ENCODE results near the gene CTIF. TPM values are rescaled to one million over a fixed set of nuclear protein-coding genes. Genes with fewer than 3 reads are reported as not detected.

CTIF gene
- polyA plus RNA-seq, 1 of the 3 experiments (the other 2 are of a cell fraction): 47.2 TPM

- Histone ChIP-seq H3K4me2 (no peak overlapping the region), H3K4me1 (ENCODE audit: control insufficient read depth in 1 of 2, insufficient read depth in 2 of 2, low read depth in 1 of 2, low read length in 1 of 2) (peaks cover 0 to under 1% of the 10 kb centered on the region in 2 experiments; a peak in 3 of 4 replicates), H3K4me3 (ENCODE audit: low read depth in 2 of 2, low read length in 1 of 2) (no peak overlapping the region), H3K9ac (no peak overlapping the region), H3K27me3 (ENCODE audit: insufficient read depth) (no peaks in the 10 kb centered on the region), H4K20me1 (ENCODE audit: insufficient read depth) (no peaks in the 10 kb centered on the region), H3F3A (replicated peaks; ENCODE audit: insufficient read depth) (peaks cover 12% of the 10 kb centered on the region), H3K27ac (ENCODE audit: low read depth in 2 of 2, low read length in 1 of 2) (no peak overlapping the region), H3K9me2 (no peaks in the 10 kb centered on the region), H3K9me3 (no peaks in the 10 kb centered on the region), H3K36me3 (replicated peaks in 1 of 2; ENCODE audit: control insufficient read depth in 1 of 2, insufficient read depth in 2 of 2, low read length in 1 of 2) (no peaks in the 10 kb centered on the region), H2AFZ (ENCODE audit: low read depth) (no peak overlapping the region), H3K79me2 (ENCODE audit: insufficient read depth) (peaks cover 8% of the 10 kb centered on the region; the same call in 1 of the 2 replicates)
- whole genome bisulfite sequencing (ENCODE audit: low lambda C conversion rate): 93% methylated on average over 6 of the region's 8 CpGs
- POLR2A ChIA-PET: no interaction called here
- CTCF ChIA-PET: no interaction called here
- no peak for DNase-seq
- TF ChIP-seq GABPA (IDR thresholded peaks at IDR 0.05; ENCODE audit: low read depth): no peak
- TF ChIP-seq EZH2phosphoT487 (IDR thresholded peaks at IDR 0.05; ENCODE audit: borderline replicate concordance, low read depth): no peak
- no peak for TF ChIP-seq MXI1 (IDR thresholded peaks at IDR 0.05; ENCODE audit: low read depth, low read length)
- TF ChIP-seq JUND (IDR thresholded peaks at IDR 0.05): no peak
- no peak for TF ChIP-seq SMC3 (IDR thresholded peaks at IDR 0.05; ENCODE audit: low read depth, low read length)
- TF ChIP-seq RXRA (IDR thresholded peaks at IDR 0.05; ENCODE audit: borderline replicate concordance, low read depth): no peak
- TF ChIP-seq IRF3 (IDR thresholded peaks at IDR 0.05; ENCODE audit: low read depth, low read length): no peak
- no peak for TF ChIP-seq NRF1 (IDR thresholded peaks at IDR 0.05; ENCODE audit: low read depth, low read length)
- no peak for TF ChIP-seq GATA2 (CRISPR knock-in tag; IDR thresholded peaks at IDR 0.05)
- no peak for TF ChIP-seq SIN3A (IDR thresholded peaks at IDR 0.05; ENCODE audit: borderline replicate concordance, low read depth, low read length)
- no peak for TF ChIP-seq TAF1 (IDR thresholded peaks at IDR 0.05; ENCODE audit: borderline replicate concordance, low read depth, low read length)
- TF ChIP-seq TCF12 (IDR thresholded peaks at IDR 0.05): no peak
- no peak for TF ChIP-seq RAD21 (IDR thresholded peaks at IDR 0.05; ENCODE audit: low read length)
- TF ChIP-seq EP300 (IDR thresholded peaks at IDR 0.05; ENCODE audit: borderline replicate concordance in 1 of 2, low read depth in 1 of 2, low read length in 1 of 2): no peak
- no peak for TF ChIP-seq ZBTB33 (IDR thresholded peaks at IDR 0.05; ENCODE audit: borderline replicate concordance, low read depth)
- no peak for TF ChIP-seq RCOR1 (IDR thresholded peaks at IDR 0.05; ENCODE audit: low read length)
- no peak for TF ChIP-seq POLR2AphosphoS5 (IDR thresholded peaks at IDR 0.05; ENCODE audit: low read depth, low read length)
- no peak for TF ChIP-seq MEF2A (IDR thresholded peaks at IDR 0.05; ENCODE audit: borderline replicate concordance, low read depth)
- TF ChIP-seq PBX3 (IDR thresholded peaks at IDR 0.05): no peak
Observed at GRCh38 chr18:48896326-48896874, 357.6 kb downstream of the CTIF start.

All from SK-N-SH (cell line).